CD4-positive, alpha-beta T cell treated with Interferon alpha-2 for 1 hour (primary cell): Measurements from ENCODE around the gene NEURL1.

Experiments used
- DNase-seq, 2 donors: peaks; one replicate each; pipeline ENCODE4 v3.0.0-alpha.2; 2020 to 2022

NEURL1 gene

GRCh38 chr10:103610083-103610472 lies 116.6 kb downstream of the NEURL1 start:
- DNase-seq, result no peak

GRCh38 chr10:103610921-103611511 lies 117.5 kb downstream of the NEURL1 start:
- no peak for DNase-seq

DNA sequence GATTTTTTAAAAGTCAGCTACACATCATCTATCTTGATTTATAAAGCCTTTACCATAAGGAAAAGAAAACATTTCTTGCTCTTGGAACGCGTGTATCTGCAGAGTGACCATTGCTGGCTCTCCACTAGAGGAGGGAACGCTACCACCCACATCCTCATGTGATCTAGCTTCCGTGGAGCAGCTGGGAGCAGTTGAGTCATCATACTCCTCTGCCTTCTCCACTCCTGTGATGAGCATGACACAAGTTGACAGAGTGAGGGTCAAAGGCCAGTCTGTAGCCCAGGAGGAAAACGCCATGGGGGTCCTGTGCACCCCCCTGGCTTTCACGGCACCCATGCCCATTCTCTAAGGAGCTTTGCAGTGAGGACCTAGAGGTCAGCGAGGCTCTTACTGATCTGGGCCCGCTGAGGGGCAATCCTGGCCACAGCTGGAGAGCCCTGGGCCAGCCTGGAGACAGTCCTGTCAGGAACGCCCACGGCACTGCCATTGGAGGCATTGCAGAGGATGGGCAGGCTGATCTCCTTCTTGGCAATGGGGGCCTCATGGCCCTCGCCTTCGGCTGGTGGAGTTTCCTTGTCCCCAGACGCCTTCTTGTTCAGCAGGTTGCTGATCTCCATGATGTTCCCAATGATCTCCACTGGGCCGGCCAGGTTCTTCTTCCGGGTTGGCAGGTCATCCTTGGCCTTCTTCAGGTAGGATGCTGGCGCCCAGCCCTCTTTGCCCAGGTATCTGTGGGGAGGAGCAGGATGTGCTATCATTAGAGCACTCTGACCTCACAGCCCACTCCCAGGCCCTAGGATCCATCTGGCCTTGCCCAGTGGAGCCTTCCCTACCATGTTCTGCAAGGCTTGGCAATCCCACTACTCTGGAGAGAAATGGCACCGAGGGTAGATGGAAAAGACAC lies 119.2 kb downstream of the NEURL1 start:
- DNase-seq, result no peak

- no peak for DNase-seq
These were observed 120.1 kb downstream of the NEURL1 start for GRCh38 chr10:103613616-103614015.

DNA sequence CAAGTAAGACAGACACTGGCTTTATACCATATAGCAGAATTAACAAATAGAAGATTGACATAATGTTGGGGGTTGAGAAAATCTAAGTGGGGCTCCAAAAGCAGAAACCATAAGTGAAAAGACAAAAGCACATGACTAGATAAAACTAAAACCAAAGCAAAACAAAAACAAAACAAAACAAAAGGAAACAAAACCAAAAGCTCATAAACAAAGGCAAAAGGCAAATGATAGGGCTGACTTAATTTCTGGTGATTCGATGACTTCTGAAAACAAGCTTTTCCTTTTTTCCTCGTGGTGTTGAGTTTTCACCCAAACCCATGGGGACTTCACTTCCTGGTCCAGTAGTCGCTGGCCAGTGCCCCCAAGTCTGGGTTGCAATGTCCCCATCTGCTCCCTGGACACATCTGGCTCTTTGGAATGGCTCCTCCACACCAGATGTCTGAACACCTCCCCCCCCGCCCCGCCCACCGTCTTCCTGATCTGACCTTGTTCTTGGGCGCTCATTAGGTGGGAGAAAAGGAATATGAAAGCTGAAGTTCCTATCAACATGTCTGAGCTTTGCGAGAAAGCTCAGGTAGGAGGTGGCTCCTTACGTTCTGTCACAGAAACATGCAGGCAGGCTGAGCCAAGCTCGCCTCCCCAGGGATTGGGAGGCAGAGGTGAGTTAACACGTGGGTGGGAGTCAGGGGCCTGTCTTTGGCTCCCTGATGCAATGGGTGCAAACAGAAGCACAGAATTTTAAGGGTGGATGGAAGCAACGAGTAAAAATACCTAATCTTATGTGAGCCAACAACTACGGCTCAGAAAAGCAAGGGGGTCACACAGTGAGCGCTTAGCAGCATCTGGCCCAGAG lies 121.0 kb downstream of the NEURL1 start:
- DNase-seq, result no peak

GRCh38 chr10:103616705-103617601 lies 123.4 kb downstream of the NEURL1 start:
- DNase-seq, result no peak

DNA sequence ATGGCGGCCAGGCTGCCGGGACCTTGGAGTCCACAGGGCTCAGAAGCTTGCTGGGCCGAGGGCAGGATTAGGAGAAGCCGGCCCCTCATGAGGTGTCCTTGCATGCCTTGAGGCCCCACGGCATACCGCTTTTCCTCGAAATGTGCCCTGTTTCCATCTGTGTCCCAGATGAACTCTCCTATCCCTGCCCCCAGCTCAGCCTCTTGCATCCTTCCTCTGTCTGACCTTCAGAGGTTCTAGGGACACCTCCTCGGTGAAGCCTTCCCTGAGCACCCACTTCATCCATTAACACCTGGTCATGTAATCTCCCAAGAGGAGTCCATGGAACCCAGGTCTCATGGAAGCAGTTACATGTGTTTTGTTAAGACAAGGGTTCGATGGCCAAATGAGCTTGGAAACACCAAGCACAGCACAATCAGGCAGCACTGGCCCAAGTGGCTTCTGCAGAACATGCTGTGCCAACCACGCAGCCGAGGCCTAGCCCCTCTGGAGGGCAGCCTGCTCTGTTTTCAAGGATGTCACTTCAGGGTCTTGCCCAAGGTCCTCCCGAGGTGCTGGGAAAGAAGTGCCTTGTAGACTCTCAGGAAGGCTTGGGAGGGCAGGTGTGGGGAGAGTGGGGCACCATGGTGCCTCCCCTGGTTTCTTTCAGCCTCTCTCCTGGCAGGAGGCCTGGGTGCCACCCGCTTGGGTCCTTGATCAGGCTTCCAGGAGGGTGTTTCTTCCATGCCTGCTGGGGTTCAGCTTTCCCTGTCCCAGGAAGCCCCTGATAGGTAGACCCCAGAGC lies 124.3 kb downstream of the NEURL1 start:
- no peak for DNase-seq

DNA sequence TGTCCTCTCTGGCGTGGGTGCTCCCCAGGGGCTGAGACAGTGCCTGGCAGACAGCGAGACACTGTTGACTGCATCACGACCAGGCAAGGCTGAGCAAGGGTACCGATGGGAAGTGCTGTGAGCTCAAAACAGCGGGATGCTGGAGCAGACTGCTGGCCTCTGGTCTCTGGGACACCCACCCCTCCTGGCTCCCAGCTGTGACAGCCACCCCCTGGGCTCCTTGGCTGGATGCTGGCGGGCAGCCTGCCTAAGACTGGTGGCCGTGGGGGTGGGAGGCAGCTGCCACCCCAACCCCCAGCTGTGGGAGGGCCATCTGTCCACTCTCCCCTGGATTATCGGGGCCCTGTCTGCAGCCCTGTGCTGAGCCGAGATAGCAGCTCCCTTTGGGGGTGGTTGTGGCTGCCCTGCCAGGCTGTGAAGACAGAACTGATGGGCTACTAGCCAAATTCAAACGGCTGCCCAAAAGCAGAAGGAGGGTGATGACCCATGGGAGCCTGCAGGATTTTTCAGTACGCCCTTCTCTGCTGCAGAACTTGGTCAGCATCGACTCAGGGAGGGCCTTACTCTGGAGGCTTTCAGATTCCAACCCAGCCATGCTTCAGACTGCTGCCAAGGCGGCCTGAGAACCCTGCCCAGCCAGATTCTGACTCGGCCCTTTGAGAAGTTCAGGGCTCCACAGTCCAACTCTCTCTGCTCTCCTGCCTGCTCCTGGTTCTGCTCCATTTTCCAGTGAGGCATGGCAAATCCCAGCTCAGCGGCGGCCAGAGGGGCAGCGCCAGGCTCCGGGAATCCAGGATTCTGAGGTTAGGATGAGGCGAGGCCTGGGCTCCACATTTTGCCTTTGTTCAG lies 125.3 kb downstream of the NEURL1 start:
- DNase-seq, result no peak

DNA sequence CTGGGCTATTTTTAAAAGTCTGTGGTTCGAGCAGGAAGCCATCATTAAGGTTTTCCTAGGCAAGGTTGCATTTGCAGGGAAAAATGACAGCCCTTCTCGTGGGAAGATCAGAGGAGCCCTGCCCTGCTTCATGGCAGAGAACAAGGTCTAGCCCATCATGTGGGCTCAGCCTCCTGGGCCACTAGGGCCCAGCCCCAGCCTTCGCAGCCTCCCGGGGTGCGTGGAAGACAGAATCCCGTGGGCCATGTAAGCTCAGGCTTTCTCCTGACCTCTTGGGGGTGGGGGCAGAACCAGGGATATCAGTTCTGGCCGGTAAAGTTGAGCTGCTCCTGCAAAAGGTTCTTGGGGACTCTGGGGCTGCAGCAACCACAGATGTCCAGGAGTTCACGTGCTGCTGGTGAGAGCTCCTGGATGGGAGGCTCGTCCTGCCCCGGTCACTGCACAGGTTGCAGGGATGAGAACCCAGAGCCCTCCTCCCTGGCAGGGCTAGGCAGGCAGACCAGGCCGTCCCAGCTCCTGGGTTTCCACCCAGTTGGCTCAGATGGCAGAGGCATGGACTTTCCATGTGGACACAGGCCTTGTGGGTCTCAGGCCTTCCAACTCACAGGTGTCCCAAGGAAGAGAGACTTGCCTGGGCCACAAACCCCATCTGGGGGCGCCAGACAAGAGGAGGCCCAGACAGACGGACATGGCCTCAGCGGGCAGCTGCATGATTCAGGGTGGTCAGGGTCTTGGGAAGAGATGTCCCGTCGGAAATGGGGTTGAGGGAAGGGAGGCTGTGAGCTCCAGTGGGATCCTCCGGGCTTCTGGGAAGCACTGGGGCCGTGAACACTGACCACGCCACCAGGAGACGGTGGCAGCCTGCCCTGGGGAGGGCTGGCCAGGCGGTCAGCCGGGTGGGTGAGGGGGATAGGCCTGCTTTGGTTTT lies 126.2 kb downstream of the NEURL1 start:
- no peak for DNase-seq

DNA sequence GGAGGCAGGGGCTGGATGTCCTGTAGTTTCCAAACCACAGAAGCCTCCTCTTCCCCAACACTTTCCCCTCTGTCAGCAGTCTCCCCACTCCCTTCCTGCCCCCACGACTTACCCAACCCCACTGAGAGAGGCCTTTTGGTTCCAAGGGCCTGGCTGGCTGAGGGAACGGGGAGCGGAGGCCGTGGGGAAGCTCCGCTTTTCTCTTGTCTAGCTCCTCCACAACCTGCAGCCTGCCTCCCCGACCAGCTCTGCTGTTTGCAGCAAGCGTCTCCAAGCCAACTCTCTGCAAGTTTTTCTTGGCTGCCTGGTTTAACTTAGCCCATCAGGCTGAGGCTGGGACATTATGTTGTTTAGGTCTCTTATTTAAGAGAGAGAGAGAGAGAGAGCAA lies 126.8 kb downstream of the NEURL1 start:
- DNase-seq, result no peak

- no peak for DNase-seq
These were observed 127.6 kb downstream of the NEURL1 start for GRCh38 chr10:103620891-103621782.

- DNase-seq, result no peak
These were observed 128.2 kb downstream of the NEURL1 start for GRCh38 chr10:103621783-103622125.

- no peak for DNase-seq
These were observed 128.8 kb downstream of the NEURL1 start for GRCh38 chr10:103622286-103622685.

- DNase-seq, result no peak
These were observed 129.6 kb downstream of the NEURL1 start for GRCh38 chr10:103622935-103623574.

- DNase-seq, result no peak
These were observed 132.7 kb downstream of the NEURL1 start for GRCh38 chr10:103626178-103626577.

DNA sequence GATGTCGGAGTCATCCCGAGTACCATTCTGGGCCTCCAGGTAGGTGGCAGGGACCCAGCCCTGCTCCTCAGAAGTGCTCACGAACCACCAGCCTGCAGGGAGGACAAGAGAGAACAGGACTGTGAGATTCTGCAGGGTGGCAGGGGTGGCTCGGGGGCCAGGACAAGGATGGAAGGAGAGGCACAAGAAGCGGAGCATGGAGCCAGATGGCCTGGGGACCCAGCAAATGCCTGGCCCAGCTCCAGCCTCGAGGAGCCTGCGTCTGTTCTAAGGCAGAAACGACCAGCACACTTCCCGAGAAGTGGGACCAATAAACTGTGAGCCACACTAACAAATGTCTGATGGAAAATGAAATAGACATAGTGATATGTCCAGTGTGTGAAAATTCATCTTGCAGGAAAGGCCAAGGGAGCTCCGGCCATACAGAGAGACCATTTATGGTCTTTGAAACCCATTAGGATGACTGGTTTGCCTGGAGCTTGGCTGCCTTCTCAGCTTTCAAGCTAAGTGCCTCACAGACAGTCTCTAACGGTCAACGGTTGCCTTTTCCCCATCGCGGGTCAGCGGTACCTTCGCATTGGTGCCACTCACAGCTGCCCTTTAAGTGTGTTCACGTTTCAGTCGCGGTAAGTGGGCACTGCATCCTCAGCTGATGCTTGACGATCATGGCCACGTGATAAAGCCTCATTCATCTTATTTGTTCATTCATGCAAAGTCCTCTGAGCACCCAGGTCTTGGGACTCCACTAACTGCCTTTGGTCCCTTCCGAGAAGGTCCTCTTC lies 133.8 kb downstream of the NEURL1 start:
- no peak for DNase-seq

DNA sequence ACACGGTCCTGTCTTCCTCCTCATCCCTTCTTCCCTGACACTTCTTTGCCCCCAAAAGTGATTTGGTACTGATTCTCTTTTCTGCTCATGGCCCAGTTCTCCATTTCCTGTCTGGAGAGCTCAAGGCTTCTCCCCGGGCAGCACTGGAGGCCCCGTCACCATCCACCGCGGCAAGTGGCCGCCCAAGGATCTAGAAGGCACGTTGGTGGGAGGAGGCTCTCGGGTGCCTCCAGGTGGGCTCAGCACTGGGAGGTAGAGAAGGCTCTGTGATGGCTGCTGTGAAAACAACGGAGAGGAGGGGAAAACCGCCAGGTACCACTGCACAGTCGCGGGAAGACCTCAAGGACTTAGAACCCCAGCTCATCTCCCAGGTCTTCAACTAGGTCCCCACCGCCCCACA lies 134.4 kb downstream of the NEURL1 start:
- DNase-seq, result no peak
